Measurements from ENCODE around the gene CACNB4.

- TF ChIP-seq, protein P1, sequence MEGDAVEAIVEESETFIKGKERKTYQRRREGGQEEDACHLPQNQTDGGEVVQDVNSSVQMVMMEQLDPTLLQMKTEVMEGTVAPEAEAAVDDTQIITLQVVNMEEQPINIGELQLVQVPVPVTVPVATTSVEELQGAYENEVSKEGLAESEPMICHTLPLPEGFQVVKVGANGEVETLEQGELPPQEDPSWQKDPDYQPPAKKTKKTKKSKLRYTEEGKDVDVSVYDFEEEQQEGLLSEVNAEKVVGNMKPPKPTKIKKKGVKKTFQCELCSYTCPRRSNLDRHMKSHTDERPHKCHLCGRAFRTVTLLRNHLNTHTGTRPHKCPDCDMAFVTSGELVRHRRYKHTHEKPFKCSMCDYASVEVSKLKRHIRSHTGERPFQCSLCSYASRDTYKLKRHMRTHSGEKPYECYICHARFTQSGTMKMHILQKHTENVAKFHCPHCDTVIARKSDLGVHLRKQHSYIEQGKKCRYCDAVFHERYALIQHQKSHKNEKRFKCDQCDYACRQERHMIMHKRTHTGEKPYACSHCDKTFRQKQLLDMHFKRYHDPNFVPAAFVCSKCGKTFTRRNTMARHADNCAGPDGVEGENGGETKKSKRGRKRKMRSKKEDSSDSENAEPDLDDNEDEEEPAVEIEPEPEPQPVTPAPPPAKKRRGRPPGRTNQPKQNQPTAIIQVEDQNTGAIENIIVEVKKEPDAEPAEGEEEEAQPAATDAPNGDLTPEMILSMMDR (conservative IDR thresholded peaks at IDR 0.05; ENCODE audit: low read depth, low read length), result no peak
- TF ChIP-seq POLR2A (IDR thresholded peaks at IDR 0.05; ENCODE audit: low read depth, low read length) (no peak), RAD21 (IDR thresholded peaks at IDR 0.05; ENCODE audit: low read length) (no peak), NFE2L2 (IDR thresholded peaks at IDR 0.05; ENCODE audit: low read depth, low read length) (no peak), SMC3 (IDR thresholded peaks at IDR 0.05; ENCODE audit: low read depth, low read length) (no peak), RFX5 (IDR thresholded peaks at IDR 0.05; ENCODE audit: low read depth, low read length) (no peak), BHLHE40 (IDR thresholded peaks at IDR 0.05; ENCODE audit: low read depth, low read length) (no peak), MAFK (IDR thresholded peaks at IDR 0.05; ENCODE audit: low read depth, low read length) (no peak), MXI1 (IDR thresholded peaks at IDR 0.05; ENCODE audit: borderline replicate concordance, low read depth, low read length) (no peak), MAZ (IDR thresholded peaks at IDR 0.05; ENCODE audit: borderline replicate concordance, low read depth, low read length) (no peak)
- TF ChIP-seq, protein P2, sequence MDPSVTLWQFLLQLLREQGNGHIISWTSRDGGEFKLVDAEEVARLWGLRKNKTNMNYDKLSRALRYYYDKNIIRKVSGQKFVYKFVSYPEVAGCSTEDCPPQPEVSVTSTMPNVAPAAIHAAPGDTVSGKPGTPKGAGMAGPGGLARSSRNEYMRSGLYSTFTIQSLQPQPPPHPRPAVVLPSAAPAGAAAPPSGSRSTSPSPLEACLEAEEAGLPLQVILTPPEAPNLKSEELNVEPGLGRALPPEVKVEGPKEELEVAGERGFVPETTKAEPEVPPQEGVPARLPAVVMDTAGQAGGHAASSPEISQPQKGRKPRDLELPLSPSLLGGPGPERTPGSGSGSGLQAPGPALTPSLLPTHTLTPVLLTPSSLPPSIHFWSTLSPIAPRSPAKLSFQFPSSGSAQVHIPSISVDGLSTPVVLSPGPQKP (IDR thresholded peaks at IDR 0.05; ENCODE audit: borderline replicate concordance, low read depth, low read length), result no peak
These were observed 60.3 kb downstream of the CACNB4 start for GRCh38 chr2:152038441-152038958.
